HepG2 (cell line): Measurements from ENCODE around the gene ZNRF3. TPM values are rescaled to one million over a fixed set of nuclear protein-coding genes. Genes with fewer than 3 reads are reported as not detected.

Source experiments
- HNF4A ChIP-seq: sonication (generic); formaldehyde crosslinking; IDR thresholded peaks from 2 replicates; pipeline ENCODE4 v1.4.0; 2020; ENCODE audit warnings: missing genetic modification reagents
- IRX3 ChIP-seq: sonication (generic); formaldehyde crosslinking; IDR thresholded peaks from 2 replicates; pipeline ENCODE4 v1.8.1; 2023; ENCODE audit warnings: mild to moderate bottlenecking, low read depth, missing genetic modification reagents, borderline replicate concordance
- JDP2 ChIP-seq: sonication (generic); formaldehyde crosslinking; IDR thresholded peaks from 2 replicates; pipeline ENCODE4 v1.8.1; 2022; ENCODE audit warnings: missing genetic modification reagents, borderline replicate concordance
- MLLT10 ChIP-seq: sonication (generic); formaldehyde crosslinking; IDR thresholded peaks from 2 replicates; pipeline ENCODE4 v1.4.0; 2020; ENCODE audit warnings: missing genetic modification reagents
- SIX4 ChIP-seq: sonication (generic); formaldehyde crosslinking; IDR thresholded peaks from 2 replicates; pipeline ENCODE4 v1.4.0; 2020; ENCODE audit warnings: missing genetic modification reagents
- ZBTB42 ChIP-seq: sonication (generic); formaldehyde crosslinking; IDR thresholded peaks from 2 replicates; pipeline ENCODE4 v1.5.0; 2020; ENCODE audit warnings: mild to moderate bottlenecking, missing genetic modification reagents
- ZFP37 ChIP-seq: sonication (generic); formaldehyde crosslinking; IDR thresholded peaks from 2 replicates; pipeline ENCODE4 v1.4.0; 2020; ENCODE audit warnings: missing genetic modification reagents, borderline replicate concordance
- ZNF10 ChIP-seq: sonication (generic); formaldehyde crosslinking; IDR thresholded peaks from 2 replicates; pipeline ENCODE4 v1.4.0; 2020; ENCODE audit warnings: mild to moderate bottlenecking, low read depth, missing genetic modification reagents, borderline replicate concordance
- ZNF12 ChIP-seq: sonication (generic); formaldehyde crosslinking; IDR thresholded peaks from 2 replicates; pipeline ENCODE4 v1.5.0; 2020; ENCODE audit warnings: missing genetic modification reagents
- ZNF251 ChIP-seq: sonication (generic); formaldehyde crosslinking; IDR thresholded peaks from 2 replicates; pipeline ENCODE4 v1.9.0; 2021; ENCODE audit warnings: mild to moderate bottlenecking, missing genetic modification reagents
- ZNF530 ChIP-seq: sonication (generic); formaldehyde crosslinking; IDR thresholded peaks from 2 replicates; pipeline ENCODE4 v1.5.0; 2020; ENCODE audit warnings: low read depth, mild to moderate bottlenecking, missing genetic modification reagents
- ZNF556 ChIP-seq: sonication (generic); formaldehyde crosslinking; IDR thresholded peaks from 2 replicates; pipeline ENCODE4 v1.4.0; 2020; ENCODE audit warnings: mild to moderate bottlenecking, missing genetic modification reagents, borderline replicate concordance
- ZNF557 ChIP-seq: sonication (generic); formaldehyde crosslinking; IDR thresholded peaks from 2 replicates; pipeline ENCODE4 v1.4.0; 2020; ENCODE audit warnings: missing genetic modification reagents
- ZNF619 ChIP-seq: sonication (generic); formaldehyde crosslinking; IDR thresholded peaks from 2 replicates; pipeline ENCODE4 v1.4.0; 2020; ENCODE audit warnings: mild to moderate bottlenecking, missing genetic modification reagents
- ZNF777 ChIP-seq: sonication (generic); formaldehyde crosslinking; IDR thresholded peaks from 2 replicates; pipeline ENCODE4 v1.4.0; 2020; ENCODE audit warnings: missing genetic modification reagents
- ZNF850 ChIP-seq: sonication (generic); formaldehyde crosslinking; conservative IDR thresholded peaks from 2 replicates; pipeline ENCODE4 v1.9.0; 2021; ENCODE audit warnings: mild to moderate bottlenecking, missing genetic modification reagents
- polyA plus RNA-seq, 8 experiments: library from polyadenylated mRNA; depleted of rRNA in 3 of 8; stranded (reverse) in 7 of 8; unstranded in 1 of 8; fragments of >200 nt; fragmentation: Illumina TruSeq in 4 of 8; extraction: Trizol in 4 of 8; gene quantifications; 2 replicates each; pipeline versions ENCODE4 v1.2.1 to v1.2.3, GENCODE V29; 2011 to 2016; ENCODE audit warnings: low read depth in 4 of 8, missing spikeins in 1 of 8, mixed read lengths in 1 of 8; ENCODE audit not compliant: insufficient read depth in 1 of 8
- total RNA-seq, 5 experiments: library from RNA; depleted of rRNA; stranded (reverse); fragments of >200 nt; fragmentation: Illumina TruSeq; extraction: Trizol; gene quantifications; 2 replicates each; pipeline ENCODE4 v1.2.3, GENCODE V29; 2016; ENCODE audit warnings: low read depth in 1 of 5
- TF ChIP-seq, protein P1 (sequence below): sonication (generic); formaldehyde crosslinking; IDR thresholded peaks from 2 replicates; pipeline ENCODE4 v1.5.1; 2020; ENCODE audit warnings: missing genetic modification reagents, mild to moderate bottlenecking, borderline replicate concordance
- TF ChIP-seq, protein P2 (sequence below): sonication (generic); formaldehyde crosslinking; IDR thresholded peaks from 2 replicates; pipeline ENCODE4 v1.8.1; 2022; ENCODE audit warnings: mild to moderate bottlenecking, missing genetic modification reagents
- TF ChIP-seq, protein P3 (sequence below), 2 experiments: sonication (generic) in 1 of 2; formaldehyde crosslinking in 1 of 2; IDR thresholded peaks; 2 replicates each; pipeline versions ENCODE4 v1.5.1 to v1.6.1; 2011 to 2020; ENCODE audit warnings: borderline replicate concordance in 1 of 2, low read depth in 1 of 2, low read length in 1 of 2, mild to moderate bottlenecking in 1 of 2, missing genetic modification reagents in 1 of 2, moderate library complexity in 1 of 2
- TF ChIP-seq, protein P4 (sequence below): sonication (generic); formaldehyde crosslinking; IDR thresholded peaks from 2 replicates; pipeline ENCODE4 v1.4.0; 2020; ENCODE audit warnings: mild to moderate bottlenecking, missing genetic modification reagents

Gene ZNRF3
- total and polyA plus RNA-seq, 2 of the 13 experiments (the other 11 are each of a cell fraction or from before 2014, with no cell fraction given), result 20.3 to 36.7 TPM

DNA sequence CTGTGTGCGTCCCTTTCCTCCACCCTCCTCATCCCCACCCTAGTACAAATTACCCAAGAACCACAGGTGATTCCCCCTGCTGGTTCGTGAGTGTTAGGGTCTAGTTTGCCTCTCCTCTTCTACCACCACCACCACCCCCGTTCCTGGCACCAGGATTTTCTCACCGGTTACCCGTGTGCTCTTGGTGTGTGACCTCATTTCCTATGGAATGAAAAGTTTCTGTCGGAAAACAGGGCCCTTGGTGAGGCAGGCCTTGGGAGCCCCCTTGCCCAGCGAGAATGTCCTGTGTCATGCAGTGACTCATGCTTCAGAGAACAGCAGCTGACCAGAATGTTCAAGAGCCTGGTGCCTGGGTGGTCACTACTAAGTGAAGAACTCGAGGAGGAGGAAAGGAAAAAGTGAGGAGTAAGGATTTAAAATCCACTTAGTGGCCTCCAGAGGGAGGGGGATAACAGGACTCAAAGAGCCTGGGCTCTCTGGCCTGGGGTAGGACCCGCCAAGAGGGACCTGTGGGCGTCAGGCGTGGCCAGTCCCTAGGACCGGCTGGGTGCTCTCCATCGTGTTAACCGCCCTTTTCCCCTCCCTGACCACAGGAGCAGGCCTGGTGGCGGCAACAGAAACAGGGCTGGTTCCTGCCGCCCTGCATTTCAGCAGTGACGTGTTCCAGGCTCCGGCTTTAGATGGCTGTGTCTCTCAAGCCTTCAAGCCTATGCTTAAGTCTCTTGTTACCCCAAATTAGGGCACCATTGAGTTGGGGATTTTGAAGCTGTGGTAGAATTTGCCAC lies 148.0 kb downstream of the ZNRF3 start (continued):
- TF ChIP-seq, protein P1, sequence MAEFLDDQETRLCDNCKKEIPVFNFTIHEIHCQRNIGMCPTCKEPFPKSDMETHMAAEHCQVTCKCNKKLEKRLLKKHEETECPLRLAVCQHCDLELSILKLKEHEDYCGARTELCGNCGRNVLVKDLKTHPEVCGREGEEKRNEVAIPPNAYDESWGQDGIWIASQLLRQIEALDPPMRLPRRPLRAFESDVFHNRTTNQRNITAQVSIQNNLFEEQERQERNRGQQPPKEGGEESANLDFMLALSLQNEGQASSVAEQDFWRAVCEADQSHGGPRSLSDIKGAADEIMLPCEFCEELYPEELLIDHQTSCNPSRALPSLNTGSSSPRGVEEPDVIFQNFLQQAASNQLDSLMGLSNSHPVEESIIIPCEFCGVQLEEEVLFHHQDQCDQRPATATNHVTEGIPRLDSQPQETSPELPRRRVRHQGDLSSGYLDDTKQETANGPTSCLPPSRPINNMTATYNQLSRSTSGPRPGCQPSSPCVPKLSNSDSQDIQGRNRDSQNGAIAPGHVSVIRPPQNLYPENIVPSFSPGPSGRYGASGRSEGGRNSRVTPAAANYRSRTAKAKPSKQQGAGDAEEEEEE (CRISPR knock-in tag), result no peak
- TF ChIP-seq ZNF556 (0 out of 2 replicates have a peak, but pooled peaks have one; percentile 46), SIX4 (CRISPR knock-in tag) (no peak), ZBTB42 (CRISPR knock-in tag) (no peak), ZNF557 (no peak), ZFP37 (CRISPR knock-in tag) (no peak), JDP2 (CRISPR knock-in tag) (no peak), ZNF850 (no peak), ZNF530 (no peak), HNF4A (CRISPR knock-in tag) (no peak), ZNF251 (CRISPR knock-in tag) (no peak), ZNF619 (CRISPR knock-in tag) (no peak), ZNF10 (no peak), MLLT10 (CRISPR knock-in tag) (no peak), ZNF777 (CRISPR knock-in tag) (no peak), IRX3 (CRISPR knock-in tag) (no peak), ZNF12 (CRISPR knock-in tag) (no peak)
- TF ChIP-seq, protein P2, sequence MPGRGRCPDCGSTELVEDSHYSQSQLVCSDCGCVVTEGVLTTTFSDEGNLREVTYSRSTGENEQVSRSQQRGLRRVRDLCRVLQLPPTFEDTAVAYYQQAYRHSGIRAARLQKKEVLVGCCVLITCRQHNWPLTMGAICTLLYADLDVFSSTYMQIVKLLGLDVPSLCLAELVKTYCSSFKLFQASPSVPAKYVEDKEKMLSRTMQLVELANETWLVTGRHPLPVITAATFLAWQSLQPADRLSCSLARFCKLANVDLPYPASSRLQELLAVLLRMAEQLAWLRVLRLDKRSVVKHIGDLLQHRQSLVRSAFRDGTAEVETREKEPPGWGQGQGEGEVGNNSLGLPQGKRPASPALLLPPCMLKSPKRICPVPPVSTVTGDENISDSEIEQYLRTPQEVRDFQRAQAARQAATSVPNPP (CRISPR knock-in tag), result no peak
- TF ChIP-seq, protein P3, sequence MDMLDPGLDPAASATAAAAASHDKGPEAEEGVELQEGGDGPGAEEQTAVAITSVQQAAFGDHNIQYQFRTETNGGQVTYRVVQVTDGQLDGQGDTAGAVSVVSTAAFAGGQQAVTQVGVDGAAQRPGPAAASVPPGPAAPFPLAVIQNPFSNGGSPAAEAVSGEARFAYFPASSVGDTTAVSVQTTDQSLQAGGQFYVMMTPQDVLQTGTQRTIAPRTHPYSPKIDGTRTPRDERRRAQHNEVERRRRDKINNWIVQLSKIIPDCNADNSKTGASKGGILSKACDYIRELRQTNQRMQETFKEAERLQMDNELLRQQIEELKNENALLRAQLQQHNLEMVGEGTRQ (IDR thresholded peaks at IDR 0.05; ENCODE audit: low read depth, low read length), result no peak
- TF ChIP-seq, protein P3 (CRISPR knock-in tag; IDR thresholded peaks at IDR 0.05; ENCODE audit: borderline replicate concordance), result no peak
- TF ChIP-seq, protein P4, sequence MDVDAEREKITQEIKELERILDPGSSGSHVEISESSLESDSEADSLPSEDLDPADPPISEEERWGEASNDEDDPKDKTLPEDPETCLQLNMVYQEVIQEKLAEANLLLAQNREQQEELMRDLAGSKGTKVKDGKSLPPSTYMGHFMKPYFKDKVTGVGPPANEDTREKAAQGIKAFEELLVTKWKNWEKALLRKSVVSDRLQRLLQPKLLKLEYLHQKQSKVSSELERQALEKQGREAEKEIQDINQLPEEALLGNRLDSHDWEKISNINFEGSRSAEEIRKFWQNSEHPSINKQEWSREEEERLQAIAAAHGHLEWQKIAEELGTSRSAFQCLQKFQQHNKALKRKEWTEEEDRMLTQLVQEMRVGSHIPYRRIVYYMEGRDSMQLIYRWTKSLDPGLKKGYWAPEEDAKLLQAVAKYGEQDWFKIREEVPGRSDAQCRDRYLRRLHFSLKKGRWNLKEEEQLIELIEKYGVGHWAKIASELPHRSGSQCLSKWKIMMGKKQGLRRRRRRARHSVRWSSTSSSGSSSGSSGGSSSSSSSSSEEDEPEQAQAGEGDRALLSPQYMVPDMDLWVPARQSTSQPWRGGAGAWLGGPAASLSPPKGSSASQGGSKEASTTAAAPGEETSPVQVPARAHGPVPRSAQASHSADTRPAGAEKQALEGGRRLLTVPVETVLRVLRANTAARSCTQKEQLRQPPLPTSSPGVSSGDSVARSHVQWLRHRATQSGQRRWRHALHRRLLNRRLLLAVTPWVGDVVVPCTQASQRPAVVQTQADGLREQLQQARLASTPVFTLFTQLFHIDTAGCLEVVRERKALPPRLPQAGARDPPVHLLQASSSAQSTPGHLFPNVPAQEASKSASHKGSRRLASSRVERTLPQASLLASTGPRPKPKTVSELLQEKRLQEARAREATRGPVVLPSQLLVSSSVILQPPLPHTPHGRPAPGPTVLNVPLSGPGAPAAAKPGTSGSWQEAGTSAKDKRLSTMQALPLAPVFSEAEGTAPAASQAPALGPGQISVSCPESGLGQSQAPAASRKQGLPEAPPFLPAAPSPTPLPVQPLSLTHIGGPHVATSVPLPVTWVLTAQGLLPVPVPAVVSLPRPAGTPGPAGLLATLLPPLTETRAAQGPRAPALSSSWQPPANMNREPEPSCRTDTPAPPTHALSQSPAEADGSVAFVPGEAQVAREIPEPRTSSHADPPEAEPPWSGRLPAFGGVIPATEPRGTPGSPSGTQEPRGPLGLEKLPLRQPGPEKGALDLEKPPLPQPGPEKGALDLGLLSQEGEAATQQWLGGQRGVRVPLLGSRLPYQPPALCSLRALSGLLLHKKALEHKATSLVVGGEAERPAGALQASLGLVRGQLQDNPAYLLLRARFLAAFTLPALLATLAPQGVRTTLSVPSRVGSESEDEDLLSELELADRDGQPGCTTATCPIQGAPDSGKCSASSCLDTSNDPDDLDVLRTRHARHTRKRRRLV (CRISPR knock-in tag), result no peak
